ENCODE measurements around the gene CXorf51A.
"Not testable (repeated sequence)": the region's sequence is repeated elsewhere in the genome, so short reads cannot be mapped to it uniquely, and the experiment has no call there.

CXorf51A gene

DNA sequence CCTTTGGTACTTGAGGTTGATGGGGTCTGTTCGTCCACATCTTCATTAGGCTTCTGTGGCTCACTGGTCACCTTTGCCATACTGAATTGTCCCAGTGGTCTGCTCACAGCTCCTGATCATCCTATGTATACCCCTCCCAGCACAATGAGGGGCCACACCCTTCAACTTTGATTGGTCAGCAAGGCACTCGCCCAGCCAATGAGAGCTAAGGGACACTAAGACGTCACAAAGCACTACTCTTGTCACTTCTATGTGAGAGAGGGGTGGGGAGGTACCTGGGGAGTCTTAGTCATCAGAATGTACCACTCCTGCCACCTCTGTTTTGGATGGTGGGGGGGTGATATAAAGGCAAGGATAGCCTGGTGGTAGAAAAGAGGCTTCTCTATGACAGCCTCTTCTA is at the start of gene CXorf51A:
Gene CXorf51A, minus strand, starts transcription at position 101 of the 400 bp plus-strand sequence. Its CDS starts 21 bp downstream, at position 80.
- CTCF ChIA-PET; DNase-seq (ENCODE audit: low spot score); POLR2A ChIA-PET (ENCODE audit: low non-redundant PET); H3K27ac ChIP-seq: not testable (repeated sequence)

DNA sequence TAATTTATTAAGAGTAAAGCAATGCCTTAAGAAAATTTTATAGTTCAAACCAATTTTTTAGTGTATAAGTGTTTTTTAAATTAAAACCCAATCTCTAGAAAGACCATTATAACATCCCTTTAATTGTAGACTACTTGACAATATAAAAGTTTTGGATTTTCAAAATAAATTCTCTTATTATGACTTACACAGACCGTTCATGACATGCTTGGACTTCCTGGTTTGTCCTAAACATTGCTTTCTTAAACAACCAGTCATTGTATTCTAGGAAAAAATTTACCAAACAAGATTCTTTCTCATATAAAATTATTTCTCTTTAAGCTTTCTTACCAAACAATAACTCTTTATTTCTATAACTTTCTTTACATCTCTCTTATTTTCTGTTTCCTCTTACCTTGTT is 49.0 kb upstream of the CXorf51A start:
- no peak overlapping the region for H3K27ac ChIP-seq
- ChIA-PET POLR2A (ENCODE audit: low non-redundant PET) (no interaction called here), CTCF (no interaction called here)
- no peak for DNase-seq (ENCODE audit: low spot score)
- TF ChIP-seq, protein P1, sequence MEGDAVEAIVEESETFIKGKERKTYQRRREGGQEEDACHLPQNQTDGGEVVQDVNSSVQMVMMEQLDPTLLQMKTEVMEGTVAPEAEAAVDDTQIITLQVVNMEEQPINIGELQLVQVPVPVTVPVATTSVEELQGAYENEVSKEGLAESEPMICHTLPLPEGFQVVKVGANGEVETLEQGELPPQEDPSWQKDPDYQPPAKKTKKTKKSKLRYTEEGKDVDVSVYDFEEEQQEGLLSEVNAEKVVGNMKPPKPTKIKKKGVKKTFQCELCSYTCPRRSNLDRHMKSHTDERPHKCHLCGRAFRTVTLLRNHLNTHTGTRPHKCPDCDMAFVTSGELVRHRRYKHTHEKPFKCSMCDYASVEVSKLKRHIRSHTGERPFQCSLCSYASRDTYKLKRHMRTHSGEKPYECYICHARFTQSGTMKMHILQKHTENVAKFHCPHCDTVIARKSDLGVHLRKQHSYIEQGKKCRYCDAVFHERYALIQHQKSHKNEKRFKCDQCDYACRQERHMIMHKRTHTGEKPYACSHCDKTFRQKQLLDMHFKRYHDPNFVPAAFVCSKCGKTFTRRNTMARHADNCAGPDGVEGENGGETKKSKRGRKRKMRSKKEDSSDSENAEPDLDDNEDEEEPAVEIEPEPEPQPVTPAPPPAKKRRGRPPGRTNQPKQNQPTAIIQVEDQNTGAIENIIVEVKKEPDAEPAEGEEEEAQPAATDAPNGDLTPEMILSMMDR (conservative IDR thresholded peaks at IDR 0.05; ENCODE audit: low read depth) = no peak

DNA sequence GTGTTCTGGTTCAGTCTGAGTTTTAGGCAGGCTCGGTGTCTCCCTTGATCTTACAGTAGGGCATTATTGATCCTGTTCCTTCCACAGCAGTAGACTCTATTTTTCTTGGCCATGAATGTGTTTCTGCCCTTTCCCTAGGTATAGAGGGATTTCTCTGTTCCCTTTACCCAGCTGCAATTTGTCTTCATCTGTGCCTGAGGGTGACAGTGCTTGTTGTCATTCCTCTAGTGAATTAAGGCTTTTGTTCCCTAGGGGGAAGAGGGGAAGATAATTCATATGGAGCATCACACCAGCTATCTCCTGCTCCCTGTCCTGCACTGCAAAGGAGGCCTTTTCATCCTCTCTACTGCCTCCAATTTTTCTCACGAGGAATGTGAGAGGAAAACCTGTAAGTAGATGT is 39.7 kb upstream of the CXorf51A start:
- ChIA-PET CTCF (no interaction called here), POLR2A (ENCODE audit: low non-redundant PET) (no interaction called here)
- TF ChIP-seq, protein P1 (conservative IDR thresholded peaks at IDR 0.05; ENCODE audit: low read depth) = no peak
- H3K27ac ChIP-seq = no peak overlapping the region
- DNase-seq (ENCODE audit: low spot score) = no peak

DNA sequence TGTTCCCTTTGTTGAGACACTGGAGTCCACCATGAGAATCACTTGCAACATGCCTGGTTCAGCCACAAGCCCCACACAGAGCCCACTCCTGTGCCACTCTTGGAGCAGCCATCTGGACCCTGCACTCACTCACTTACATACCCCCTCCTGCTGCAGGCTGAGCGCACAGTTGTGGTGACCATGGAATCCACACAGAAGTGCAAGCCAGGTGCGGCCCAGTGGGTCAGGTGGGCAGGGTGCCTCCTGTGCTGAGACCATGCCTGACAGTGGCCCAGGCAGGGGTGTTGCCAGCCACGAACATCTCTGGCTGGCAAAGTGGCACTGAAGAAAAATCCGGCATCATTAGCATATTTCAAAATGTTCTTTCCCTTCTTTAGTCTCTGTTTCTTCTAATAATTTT is 17.4 kb upstream of the CXorf51A start:
- CTCF ChIA-PET = no interaction called here
- TF ChIP-seq, protein P1 (conservative IDR thresholded peaks at IDR 0.05; ENCODE audit: low read depth) = no peak
- POLR2A ChIA-PET (ENCODE audit: low non-redundant PET) = no interaction called here
- DNase-seq (ENCODE audit: low spot score) = no peak
- no peak overlapping the region for H3K27ac ChIP-seq

DNA sequence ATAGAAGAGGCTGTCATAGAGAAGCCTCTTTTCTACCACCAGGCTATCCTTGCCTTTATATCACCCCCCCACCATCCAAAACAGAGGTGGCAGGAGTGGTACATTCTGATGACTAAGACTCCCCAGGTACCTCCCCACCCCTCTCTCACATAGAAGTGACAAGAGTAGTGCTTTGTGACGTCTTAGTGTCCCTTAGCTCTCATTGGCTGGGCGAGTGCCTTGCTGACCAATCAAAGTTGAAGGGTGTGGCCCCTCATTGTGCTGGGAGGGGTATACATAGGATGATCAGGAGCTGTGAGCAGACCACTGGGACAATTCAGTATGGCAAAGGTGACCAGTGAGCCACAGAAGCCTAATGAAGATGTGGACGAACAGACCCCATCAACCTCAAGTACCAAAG is 5.1 kb downstream of the CXorf51A start, which contains the start of gene CXorf51B:
Gene CXorf51B, plus strand, starts transcription at position 301 of the 400 bp plus-strand sequence. Its CDS starts 21 bp downstream, at position 322.
- POLR2A ChIA-PET (ENCODE audit: low non-redundant PET); CTCF ChIA-PET; DNase-seq (ENCODE audit: low spot score); H3K27ac ChIP-seq: not testable (repeated sequence)
